ENCODE results near the gene SRSF2.
"Not testable (repeated sequence)": the region's sequence is repeated elsewhere in the genome, so short reads cannot be mapped to it uniquely, and the experiment has no call there.

The SRSF2 gene, protein sequence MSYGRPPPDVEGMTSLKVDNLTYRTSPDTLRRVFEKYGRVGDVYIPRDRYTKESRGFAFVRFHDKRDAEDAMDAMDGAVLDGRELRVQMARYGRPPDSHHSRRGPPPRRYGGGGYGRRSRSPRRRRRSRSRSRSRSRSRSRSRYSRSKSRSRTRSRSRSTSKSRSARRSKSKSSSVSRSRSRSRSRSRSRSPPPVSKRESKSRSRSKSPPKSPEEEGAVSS

DNA sequence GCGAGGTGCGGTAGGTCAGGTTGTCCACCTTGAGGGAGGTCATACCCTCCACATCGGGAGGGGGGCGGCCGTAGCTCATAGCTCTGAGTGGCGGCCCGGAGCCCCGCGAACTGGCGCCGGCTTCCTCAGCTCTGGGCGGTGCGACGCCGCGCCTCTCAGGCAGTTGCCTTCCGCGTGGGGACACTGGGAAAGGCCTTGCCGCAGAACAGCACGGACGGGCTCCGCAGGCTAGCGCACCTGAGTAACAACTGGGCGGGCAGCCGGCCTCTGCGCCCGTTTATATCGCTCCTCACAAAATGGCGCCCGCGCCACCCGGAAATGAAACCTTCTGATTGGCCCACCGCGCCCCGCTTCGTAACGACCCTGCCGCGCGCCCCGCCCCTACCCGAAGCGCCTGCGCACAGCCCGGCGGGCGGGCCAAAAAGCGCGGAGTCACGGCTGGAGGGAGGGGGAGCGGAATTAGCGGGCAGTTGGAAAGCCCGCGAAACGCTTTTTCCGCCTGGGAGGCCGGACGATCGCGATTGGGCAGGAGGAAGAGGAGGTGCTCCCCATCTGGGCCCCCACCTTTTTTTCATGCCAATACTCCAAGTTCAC, at the start of gene SRSF2:
Gene SRSF2, minus strand, starts transcription at position 250 of the 594 bp plus-strand sequence. Its CDS starts 171 bp downstream, at position 79.
- DNase-seq (ENCODE audit: low spot score): peak; percentile 99

DNA sequence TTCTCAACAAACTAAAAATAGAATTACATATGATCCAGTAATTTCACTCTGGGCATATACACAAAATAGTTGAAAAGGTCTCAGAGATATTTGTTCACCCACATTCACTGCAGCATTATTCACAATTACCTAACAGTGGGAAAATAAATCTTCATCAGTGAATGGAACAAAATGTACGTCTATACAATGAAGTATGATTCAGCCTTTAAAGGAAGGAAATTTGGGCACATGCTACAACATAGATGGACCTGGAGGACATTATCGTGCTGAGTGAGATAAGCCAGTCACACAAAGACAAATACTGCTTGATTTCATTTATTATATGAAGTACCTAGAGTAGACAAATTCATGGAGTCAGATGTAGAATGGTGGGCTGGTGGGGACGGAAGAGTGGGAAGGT, 47.8 kb upstream of the SRSF2 start:
- DNase-seq (ENCODE audit: low spot score): no peak

DNA sequence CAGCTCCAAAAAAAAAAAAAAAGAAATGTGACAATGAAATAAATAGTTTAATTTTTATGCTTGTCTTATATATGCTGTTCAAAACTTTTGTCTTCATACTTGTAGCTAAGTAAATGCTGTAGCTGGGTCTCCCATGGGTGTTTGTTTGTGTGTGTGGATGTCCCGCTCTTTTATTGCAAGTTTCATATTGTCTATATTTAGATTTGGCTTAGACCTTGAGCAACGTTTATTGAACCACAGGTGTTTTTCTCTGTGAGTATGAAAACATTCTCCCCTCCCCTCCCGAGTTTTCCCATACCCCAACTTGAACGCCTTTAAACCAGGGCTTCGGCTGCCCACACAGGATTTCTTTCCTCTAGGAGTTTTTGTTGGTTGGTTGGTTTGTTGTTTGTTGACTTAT, 46.0 kb upstream of the SRSF2 start:
- DNase-seq (ENCODE audit: low spot score): no peak

DNA sequence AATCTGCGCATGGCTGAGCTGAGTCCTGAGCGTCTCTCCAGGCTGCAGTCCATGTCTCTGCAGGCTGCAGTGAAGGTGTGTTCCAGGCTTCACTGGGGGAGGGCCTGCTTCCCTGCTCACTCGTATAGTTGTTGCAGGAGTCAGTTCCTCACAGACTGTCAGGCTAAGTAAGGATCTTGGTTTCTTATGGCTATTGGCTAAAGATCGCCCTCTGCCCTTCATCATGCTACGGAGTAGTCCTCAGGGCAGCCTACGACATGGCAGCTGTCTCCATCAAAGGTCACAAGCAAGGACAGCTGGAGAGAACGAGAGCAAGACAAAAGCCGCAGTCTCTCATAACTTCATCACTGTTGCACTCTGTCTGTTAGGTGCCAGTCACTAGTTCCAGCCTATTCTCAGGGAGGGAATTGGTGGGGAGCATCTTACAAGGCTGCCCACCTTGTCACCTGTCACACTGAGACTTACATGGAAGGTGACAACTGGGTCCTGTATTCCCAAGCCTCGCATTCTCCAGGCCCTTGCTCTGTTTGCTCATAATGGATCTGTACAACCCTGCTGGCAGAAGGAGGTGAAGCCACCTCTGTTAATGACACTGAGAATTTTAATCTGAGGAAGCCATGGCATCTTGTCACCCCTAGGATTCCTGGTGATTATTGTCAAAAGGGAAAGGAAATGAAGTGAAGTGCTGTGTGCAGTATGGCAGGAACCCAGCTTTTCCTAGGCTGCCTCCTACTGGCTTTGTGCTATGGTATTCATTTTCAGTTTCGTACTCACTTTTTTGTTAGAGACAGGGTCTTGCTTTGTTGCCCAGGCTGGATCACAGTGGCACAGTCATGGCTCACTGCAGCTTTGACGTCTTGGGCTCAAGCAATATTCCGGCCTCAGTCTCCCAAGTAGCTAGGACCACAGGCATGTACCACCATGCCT, 44.2 kb upstream of the SRSF2 start:
- DNase-seq (ENCODE audit: low spot score): no peak

DNA sequence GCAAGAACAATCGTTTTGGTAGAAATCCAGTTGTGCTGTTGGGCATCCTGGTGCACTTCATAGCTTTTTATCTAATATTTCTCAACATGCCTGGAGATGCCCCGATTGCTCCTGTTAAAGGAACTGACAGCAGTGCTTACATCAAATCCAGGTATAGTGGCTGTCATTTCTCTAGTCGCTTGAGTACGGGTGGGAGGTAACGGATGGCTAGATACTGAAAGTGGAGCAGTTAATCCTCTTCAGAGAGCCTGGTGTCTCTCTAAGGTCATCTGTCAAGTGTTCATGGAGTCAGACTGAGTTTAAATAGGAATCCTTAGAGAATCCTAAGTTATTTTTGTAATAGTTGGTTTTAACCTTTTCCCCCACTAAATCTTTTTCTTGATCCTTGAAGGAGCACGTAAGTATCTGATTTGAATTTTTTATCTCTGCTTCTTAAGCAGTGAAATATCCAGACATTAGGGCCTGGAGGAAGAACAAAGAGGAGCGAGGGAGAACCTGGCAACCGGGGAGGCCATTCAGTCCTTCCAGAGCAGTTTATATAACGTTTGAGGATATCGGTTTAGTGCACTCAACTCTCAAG, 38.0 kb upstream of the SRSF2 start:
- no peak for DNase-seq (ENCODE audit: low spot score)

DNA sequence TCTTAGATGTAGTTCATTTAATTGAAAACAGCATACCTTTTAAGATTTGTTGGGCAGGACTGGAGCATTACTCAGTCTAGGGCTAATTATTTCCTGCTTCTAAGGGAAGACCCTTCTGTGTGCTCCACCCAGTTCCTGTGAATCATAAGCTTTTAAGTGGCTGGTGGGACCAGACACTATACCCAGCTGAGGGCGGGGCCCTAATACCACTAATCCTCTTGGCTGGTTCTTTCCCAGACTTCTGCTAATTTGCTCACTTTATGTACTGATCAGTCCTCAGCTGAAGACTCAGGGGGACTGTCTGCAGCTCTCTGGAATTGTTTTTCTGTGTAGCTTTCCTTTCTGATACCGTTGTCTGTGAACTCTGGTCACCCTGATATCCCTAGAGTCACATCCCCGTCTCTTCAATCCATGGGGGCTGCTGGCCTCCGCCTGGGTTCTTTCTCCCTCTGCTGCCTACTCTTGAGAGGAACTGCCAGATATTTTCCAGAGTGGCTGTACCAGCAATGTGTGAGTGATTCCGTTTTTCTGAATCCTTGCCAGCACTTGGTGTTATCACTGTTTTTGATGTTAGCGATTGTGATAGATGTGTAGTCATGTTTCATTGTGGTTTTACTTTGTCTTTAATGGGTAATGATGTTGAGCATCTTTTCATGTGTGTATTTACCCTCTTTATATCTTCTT, 35.9 kb upstream of the SRSF2 start:
- DNase-seq (ENCODE audit: low spot score): peak; percentile 89

DNA sequence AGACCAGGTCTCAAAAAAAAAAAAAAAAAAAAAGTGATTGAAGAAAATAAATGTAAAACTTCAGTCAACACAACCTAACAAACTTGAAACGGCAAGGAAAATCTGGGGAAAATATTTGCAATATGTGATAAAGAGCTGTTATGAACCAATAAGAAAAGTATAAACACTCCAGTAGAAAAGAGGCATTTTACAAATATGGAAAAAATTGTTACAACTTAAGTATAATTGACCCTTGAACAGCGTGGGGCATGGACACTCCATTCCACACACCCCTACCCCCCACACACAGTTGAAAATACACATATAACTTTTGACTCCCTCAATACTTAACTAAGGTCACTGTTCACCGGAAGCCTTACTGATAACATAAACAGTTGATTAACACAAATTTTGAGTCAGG, 21.4 kb upstream of the SRSF2 start:
- no peak for DNase-seq (ENCODE audit: low spot score)

DNA sequence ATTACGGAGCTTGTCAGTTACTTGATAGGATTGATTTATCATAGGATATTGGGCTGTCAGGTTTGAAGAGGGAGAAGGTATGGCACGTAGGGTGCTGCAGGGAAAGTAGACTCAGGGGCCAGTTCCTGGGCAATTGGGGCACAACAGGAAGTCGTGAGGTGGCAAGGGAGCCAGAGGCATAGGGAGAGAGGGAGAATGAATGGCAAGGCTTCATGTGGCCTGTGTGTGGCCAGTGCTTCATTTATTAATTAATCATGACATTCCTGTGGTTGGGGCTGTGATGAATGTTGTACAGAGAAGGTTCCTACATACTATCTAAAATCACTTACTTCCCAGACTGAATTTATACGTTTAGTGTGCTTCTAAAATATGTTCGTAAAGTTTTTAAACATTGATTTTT, 20.1 kb upstream of the SRSF2 start:
- no peak for DNase-seq (ENCODE audit: low spot score)

DNA sequence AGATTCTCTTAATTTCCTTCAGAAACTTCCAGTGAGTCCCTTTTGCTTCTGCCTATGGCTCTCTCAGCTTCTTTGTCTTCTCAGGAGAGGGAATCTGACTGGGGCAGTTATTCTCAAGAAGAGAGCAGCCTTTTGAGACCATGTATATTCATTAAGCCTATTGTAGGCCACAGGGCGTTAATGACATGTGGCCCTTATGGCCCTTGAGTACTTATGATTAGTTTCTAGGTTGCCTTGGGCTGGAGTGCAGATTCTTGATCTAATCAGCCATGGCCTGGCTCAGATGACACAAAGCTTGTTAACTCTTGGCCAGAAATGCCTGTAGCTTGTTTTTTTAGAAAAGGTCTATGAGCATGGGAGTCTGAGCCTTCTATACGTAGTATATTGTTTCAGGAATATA, 18.2 kb upstream of the SRSF2 start:
- no peak for DNase-seq (ENCODE audit: low spot score)

DNA sequence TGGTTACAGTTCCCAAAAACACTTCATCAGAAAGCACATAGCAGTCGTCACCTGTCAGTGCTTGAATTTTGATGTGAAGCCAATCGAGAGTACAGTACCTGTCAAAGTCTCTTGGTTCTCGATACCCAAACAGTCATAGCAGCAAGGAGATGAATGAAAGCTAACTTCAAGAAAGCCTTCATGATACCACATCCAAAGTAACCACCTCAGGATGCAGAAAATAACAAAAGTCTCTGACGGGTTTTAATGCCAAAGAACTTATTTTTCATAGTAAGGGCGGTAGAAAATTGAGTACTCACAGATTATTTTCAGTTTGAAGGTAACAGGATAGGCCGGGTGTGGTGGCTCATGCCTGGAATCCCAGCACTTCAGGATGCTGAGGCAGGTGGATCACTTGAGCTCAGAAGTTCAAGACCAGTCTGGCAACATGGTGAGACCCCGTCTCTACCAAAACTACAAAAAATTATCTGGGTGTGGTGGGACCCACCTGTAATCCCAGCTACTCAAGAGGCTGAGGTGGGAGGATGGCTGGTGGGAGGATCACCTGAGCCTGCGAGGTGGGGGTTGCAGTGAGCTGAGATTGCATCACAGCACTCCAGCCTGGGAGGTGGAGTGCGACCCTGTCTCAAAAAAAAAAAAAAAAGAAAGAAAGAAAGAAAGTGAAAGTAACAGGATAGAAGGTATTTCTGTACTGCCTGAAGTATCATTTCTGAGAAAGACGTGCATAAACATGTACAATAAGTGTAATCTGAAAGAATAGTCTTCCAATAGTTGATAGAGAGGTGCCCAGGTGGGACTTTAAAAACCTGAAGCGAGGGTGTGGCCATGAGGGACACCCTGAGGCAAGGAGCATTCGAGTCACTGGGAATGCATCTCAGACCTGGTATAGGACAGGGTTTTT, 16.2 kb upstream of the SRSF2 start:
- peak; percentile 55 for DNase-seq (ENCODE audit: low spot score)

DNA sequence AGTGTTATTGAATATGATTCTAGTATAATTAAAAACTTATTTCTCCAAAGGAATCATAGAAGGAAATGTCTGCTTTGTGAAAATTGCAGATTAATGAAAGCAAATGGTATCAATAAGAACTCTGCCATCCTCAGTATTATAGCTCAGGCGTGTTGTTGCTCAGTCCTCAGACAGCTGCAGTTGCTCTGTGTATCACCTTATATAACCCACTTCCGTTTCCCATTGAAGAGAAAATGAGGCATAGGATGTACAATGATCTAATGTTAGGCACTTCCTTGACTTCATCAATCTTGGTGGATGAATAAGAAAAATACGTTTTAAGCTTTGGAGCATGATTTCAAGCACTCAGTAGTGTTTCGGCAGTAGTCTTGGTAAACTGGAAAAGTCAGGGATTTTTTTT, 14.9 kb upstream of the SRSF2 start:
- DNase-seq (ENCODE audit: low spot score): peak; percentile 55

DNA sequence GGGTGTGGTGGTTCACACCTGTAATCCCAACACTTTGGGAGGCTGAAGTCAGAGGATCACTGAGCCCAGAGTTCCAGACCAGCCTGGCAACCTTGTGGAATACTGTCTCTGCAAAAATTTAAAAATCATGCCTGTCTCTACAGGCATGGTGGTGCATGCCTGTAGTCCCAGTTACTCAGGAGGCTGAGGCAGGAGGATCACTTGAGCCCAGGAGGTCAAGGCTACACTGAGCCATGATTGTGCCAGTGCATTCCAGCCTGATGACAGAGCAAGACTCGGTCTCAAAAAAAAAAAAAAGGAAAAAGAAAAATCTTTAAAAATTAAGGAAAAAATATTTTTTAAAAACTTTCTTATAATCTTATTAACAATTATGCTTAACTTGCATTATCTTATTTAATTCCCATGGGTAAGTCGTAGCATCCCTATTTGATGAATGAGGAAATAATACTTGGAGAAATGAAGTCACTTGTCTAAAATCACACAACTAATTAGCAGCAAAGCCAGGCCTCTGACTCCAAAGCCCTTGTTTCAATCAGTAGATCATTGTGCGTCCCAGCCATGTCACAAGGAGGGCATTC, 14.4 kb upstream of the SRSF2 start:
- no peak for DNase-seq (ENCODE audit: low spot score)

DNA sequence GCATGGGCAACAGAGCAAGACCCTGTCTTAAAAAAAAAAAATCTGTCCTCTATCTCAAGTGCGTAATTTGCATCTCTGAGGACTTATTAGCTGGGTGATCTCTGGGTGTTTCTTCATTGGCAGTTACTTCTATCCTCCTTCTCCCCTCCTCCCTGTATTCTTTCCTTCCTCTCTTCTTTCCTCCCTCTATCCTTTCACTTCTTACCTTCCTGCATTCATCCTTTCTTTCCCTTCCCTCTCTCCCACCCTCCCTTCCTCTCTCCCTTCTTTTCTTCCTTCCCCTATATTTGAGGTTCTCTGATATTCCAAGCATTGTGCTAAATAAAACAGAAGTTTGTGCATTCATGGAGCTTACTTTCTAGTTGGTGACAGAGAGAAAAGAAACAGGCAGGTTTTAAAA, 11.5 kb upstream of the SRSF2 start:
- DNase-seq (ENCODE audit: low spot score): no peak

DNA sequence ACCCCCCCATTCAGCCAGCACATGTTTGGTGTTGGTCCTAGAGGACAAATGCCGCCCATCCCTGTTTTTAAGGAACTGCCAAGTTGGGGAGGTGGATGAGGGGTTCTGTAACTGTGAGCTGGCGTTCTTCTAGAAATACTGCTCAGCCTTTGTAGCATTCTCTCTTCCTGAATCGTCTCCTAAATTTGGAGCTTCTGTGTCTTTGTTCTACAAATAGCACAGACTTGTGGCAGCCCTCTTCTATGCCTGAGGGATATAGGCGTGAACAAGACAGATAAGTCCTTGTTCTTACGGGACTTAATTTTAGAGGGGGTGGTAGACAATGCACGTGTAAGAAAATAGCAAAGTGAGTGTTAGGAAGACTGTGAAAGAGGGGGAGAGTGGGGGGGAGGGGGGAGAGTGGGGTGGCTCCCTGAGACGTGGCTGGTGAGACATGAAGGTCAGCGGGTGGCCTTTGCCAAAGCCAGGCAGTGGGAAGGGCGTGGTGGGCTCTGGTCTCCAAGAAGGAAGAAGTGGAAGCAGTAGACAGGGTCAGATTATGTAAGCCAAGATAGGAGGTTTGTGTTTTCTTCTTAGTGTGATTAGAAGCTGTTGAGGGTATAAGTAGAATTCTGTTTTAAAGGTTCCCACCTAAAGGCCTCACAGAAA, 10.7 kb upstream of the SRSF2 start:
- no peak for DNase-seq (ENCODE audit: low spot score)

DNA sequence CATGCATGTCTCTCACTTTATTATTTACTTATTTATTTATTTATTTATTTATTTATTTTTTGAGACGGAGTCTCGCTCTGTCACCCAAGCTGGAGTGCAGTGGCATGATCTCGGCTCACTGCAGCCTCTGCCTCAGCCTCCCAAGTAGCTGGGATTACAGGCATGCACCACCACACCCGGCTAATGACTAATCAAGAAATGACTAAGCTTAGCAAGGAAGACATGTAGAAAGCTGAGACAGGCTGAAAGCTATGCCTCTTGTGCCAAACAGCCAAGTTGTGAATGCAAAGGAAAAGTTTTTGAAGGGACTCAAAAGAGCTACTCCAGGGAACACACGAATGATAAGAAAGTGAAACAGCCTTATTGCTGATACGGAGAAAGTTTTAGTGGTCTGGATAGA, 8.7 kb upstream of the SRSF2 start:
- peak; percentile 13 for DNase-seq (ENCODE audit: low spot score)

DNA sequence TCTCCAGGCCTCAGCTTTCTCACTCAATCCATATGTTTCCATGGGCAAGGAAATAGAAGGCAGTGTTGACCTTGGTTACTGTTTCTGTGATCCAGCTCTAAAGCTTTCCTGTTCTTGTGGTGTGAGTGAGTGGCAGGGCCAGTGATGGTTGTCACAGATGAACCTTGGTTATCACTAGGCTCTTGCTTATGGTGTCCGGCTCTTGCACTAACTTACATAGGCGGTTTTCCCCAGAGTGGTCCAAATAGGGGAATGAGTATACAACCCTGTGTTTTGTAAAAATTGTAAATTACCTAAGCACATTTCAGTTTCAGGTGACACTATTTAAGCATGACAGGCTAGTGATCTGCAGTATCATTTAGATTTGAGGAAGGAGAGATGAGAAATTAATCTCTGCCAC, 7.6 kb upstream of the SRSF2 start:
- DNase-seq (ENCODE audit: low spot score): no peak

DNA sequence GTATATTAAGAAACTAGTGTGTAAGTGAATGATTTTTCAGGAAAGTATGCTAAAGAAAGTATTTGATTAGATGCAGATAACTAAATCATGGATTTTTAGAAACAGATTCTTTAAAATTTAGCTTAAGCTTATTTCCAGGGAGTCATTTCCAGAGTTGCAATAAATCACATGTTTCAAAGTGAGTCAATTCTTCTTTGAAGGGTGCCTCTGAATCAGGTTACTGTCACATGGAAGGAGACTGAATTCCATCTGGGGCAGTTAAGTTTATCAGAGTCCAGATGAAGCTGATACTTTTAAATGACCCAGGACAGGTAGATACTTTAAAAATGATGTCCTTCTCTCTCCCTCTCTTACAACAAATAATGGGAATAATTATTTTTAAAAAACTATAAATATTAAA, 5.8 kb upstream of the SRSF2 start:
- no peak for DNase-seq (ENCODE audit: low spot score)

DNA sequence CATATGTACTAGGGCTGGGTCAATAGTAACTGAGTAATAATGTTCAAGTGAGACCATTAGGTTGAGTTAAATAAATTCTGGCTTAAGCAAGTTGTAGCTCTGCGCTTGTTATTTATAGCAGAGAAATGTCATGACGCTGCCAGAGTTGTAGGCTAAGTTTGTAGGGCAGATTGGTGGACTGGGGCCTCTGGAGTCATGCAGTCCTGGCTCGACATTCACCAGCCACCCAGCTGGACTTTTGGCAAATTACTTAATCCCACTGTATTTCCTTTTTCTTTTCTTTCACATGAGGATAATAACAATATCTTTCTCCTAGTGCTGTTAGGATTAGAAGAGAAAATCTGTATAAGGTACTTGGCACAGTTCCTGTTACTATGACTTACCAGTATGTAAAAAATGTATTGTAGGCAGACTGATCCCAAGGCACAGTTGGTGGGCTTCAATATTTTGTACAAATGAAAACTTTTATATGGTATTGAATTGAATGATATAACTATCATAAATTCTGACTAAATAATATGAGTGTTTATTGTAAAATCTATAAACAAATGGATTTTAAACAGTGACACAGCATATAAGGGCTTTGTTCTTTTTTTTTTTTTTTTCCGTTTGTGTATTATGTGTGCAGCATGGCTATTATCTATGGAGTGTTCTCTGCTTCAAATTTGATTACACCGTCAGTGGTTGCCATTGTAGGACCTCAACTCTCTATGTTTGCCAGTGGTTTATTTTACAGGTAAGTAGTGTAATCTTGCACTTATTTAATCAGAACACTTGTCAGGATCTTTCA, 3.4 kb upstream of the SRSF2 start:
- DNase-seq (ENCODE audit: low spot score): no peak

DNA sequence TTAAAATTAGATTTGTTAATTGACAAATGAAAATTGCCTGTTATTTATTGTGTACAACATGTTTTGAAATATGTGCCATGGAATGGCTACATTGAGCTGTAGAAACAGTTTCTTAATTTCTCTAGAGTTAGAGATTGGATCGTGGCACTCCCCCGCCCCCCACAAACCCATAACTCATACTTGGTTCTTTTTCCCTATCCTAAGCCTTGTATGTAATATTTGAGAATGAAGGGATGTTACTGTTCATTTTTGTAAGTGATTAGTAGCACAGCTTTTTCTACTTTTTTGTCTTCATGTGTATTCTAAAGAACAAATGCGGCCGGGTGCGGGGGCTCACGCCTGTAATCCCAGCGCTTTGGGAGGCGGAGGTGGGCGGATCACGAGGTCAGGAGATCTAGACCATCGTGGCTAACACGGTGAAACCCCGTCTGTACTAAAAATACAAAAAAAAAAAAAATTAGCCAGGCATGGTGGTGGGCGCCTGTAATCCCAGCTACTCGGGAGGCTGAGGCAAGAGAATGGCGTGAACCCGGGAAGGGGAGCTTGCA, 2.5 kb upstream of the SRSF2 start:
- not testable (repeated sequence) for DNase-seq (ENCODE audit: low spot score)
